Parathyroid adenoma (tissue), 2 donors: ENCODE measurements around the gene ZNF846.

Experiments used
- H2AFZ ChIP-seq: fragments of 300-600 bp; sonication (generic); one replicate; pipeline ENCODE4 v1.7.0; 2017; ENCODE audit warnings: antibody characterized with exemption, mild to moderate bottlenecking
- H3K27ac ChIP-seq: fragments of 300-600 bp; sonication (generic); one replicate; pipeline ENCODE4 v1.7.0; 2017
- H3K27me3 ChIP-seq: fragments of 300-600 bp; sonication (generic); one replicate; pipeline ENCODE4 v1.7.0; 2017; ENCODE audit warnings: low read length; ENCODE audit not compliant: control insufficient read depth, insufficient read depth
- H3K36me3 ChIP-seq: fragments of 300-600 bp; sonication (generic); one replicate; pipeline ENCODE4 v1.7.0; 2017; ENCODE audit warnings: low read length; ENCODE audit not compliant: control insufficient read depth, insufficient read depth
- H3K4me1 ChIP-seq: fragments of 300-600 bp; sonication (generic); one replicate; pipeline ENCODE4 v1.7.0; 2017; ENCODE audit warnings: control low read depth
- H3K4me2 ChIP-seq: fragments of 300-600 bp; sonication (generic); one replicate; pipeline ENCODE4 v1.7.0; 2017; ENCODE audit warnings: low read length
- H3K4me3 ChIP-seq: fragments of 300-600 bp; sonication (generic); one replicate; pipeline ENCODE4 v1.7.0; 2017; ENCODE audit warnings: low read depth, low read length
- H3K79me2 ChIP-seq: fragments of 300-600 bp; sonication (generic); one replicate; pipeline ENCODE4 v1.7.0; 2017; ENCODE audit warnings: control low read depth
- H3K9ac ChIP-seq: fragments of 300-600 bp; sonication (generic); one replicate; pipeline ENCODE4 v1.7.0; 2017; ENCODE audit warnings: mild to moderate bottlenecking
- H3K9me3 ChIP-seq: fragments of 300-600 bp; sonication (generic); one replicate; pipeline ENCODE4 v1.7.0; 2017; ENCODE audit warnings: low read length; ENCODE audit not compliant: control insufficient read depth
- CTCF ChIP-seq: fragments of 300-600 bp; sonication (generic); IDR thresholded peaks from one replicate; pipeline ENCODE4 v1.7.0; 2017; ENCODE audit warnings: antibody characterized with exemption, mild to moderate bottlenecking
- donor health status: primary hyperparathyroidism.

ZNF846 gene

GRCh38 chr19:9724157-9724556 lies 44.4 kb downstream of the ZNF846 start:
- Histone ChIP-seq H3K27ac (no peak overlapping the region), H3K4me3 (no peak overlapping the region), H3K9ac (no peak overlapping the region), H3K4me2 (no peak overlapping the region), H3K27me3 (no peaks in the 10 kb centered on the region), H3K79me2 (no peaks in the 10 kb centered on the region), H2AFZ (no peak overlapping the region), H3K4me1 (no peaks in the 10 kb centered on the region), H3K9me3 (no peaks in the 10 kb centered on the region), H3K36me3 (no peaks in the 10 kb centered on the region)
- TF ChIP-seq CTCF, result no peak

DNA sequence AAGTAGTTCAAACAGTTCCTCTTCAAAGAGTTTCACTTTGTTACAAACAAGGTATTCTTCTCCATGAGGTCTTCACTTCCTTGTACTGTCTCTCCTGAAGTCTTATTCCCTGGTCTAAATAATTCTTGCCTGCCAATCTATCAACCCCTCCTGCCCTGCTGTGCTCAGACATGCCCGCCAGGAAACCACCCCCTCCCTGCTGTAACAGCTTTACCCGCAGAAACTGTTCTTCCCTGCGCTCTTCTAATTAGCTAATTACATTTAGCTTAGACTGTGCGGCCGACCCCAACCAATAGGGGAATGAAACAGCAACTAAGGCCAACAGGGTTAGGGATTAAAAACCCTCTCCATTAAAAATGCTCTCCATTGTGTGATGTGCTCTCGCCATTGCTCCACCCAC lies 46.7 kb downstream of the ZNF846 start:
- Histone ChIP-seq H3K4me1 (no peaks in the 10 kb centered on the region), H3K36me3 (no peaks in the 10 kb centered on the region), H3K4me2 (no peak overlapping the region), H3K79me2 (no peaks in the 10 kb centered on the region), H3K27ac (no peak overlapping the region), H3K27me3 (no peaks in the 10 kb centered on the region), H2AFZ (no peak overlapping the region), H3K4me3 (no peak overlapping the region), H3K9me3 (no peaks in the 10 kb centered on the region), H3K9ac (no peak overlapping the region)
- TF ChIP-seq CTCF, result no peak

DNA sequence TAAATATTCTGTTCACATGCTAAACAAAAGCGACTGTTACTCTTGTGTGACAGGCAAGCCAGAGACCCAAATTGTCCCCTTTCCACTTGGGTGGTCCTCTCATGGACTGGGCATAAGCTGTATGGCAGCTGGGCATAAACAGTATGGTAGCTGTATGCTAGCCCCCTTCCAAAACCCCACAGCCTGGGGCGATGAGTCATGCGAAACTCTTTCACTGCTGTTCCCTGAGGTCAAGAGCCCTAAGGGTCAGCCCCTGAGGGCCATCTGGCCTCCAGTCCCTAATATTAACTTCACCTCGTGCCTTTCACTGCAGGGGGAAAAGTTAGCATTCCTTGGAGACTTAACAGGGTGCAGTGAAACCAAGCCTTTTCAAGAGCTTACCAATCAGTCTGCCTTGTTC lies 48.0 kb downstream of the ZNF846 start:
- Histone ChIP-seq H3K4me3 (no peak overlapping the region), H3K9ac (no peak overlapping the region), H3K27ac (no peak overlapping the region), H3K36me3 (no peaks in the 10 kb centered on the region), H3K9me3 (no peaks in the 10 kb centered on the region), H3K27me3 (no peaks in the 10 kb centered on the region), H2AFZ (no peak overlapping the region), H3K4me2 (no peak overlapping the region), H3K79me2 (no peaks in the 10 kb centered on the region), H3K4me1 (no peaks in the 10 kb centered on the region)
- no peak for TF ChIP-seq CTCF

GRCh38 chr19:9711815-9712214 lies 56.7 kb downstream of the ZNF846 start:
- no peak for TF ChIP-seq CTCF
- Histone ChIP-seq H3K36me3 (no peaks in the 10 kb centered on the region), H3K27ac (no peak overlapping the region), H3K4me2 (no peak overlapping the region), H3K9me3 (no peaks in the 10 kb centered on the region), H3K9ac (no peak overlapping the region), H2AFZ (no peak overlapping the region), H3K27me3 (no peaks in the 10 kb centered on the region), H3K4me3 (no peak overlapping the region), H3K4me1 (no peaks in the 10 kb centered on the region), H3K79me2 (no peaks in the 10 kb centered on the region)

GRCh38 chr19:9709305-9709704 lies 59.2 kb downstream of the ZNF846 start:
- Histone ChIP-seq H3K27me3 (no peaks in the 10 kb centered on the region), H3K79me2 (no peaks in the 10 kb centered on the region), H3K9me3 (no peaks in the 10 kb centered on the region), H3K4me1 (no peaks in the 10 kb centered on the region), H2AFZ (no peak overlapping the region), H3K36me3 (no peaks in the 10 kb centered on the region), H3K9ac (no peak overlapping the region), H3K27ac (no peak overlapping the region), H3K4me2 (no peak overlapping the region), H3K4me3 (no peak overlapping the region)
- TF ChIP-seq CTCF, result no peak
